AG09319 (cell line): ENCODE measurements around the gene KIAA0930.

Experiments used
- DNase-seq: peaks from one replicate; pipeline ENCODE4 v3.0.0-alpha.2; 2010; ENCODE audit warnings: low read depth; ENCODE audit errors: extremely low read depth
- TF ChIP-seq, protein P1 (sequence below): IDR thresholded peaks from 2 replicates; pipeline ENCODE4 v1.5.1; 2011; ENCODE audit warnings: low read depth, mild to moderate bottlenecking, inconsistent platforms, low read length, moderate library complexity

Gene KIAA0930

DNA sequence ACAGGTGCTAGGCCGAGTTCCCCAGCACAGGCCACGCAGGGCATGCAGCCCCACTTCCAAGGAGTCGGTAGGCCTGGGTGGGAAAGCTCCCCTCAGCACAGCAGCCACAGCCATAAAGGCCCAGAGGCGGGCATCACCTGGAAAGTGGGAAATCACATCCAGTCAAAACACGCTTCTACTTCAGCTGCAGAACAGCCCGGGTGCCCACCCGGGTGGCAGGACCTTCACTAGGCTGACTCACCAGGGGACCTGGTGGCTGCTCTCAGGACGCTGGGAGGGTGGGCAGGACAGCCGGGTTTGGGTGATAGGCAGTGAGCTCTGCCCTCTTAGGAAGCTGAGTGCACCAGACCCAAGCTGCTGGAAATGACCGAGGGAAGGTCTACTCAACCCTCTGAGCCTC lies 7.3 kb downstream of the KIAA0930 start:
- TF ChIP-seq, protein P1, sequence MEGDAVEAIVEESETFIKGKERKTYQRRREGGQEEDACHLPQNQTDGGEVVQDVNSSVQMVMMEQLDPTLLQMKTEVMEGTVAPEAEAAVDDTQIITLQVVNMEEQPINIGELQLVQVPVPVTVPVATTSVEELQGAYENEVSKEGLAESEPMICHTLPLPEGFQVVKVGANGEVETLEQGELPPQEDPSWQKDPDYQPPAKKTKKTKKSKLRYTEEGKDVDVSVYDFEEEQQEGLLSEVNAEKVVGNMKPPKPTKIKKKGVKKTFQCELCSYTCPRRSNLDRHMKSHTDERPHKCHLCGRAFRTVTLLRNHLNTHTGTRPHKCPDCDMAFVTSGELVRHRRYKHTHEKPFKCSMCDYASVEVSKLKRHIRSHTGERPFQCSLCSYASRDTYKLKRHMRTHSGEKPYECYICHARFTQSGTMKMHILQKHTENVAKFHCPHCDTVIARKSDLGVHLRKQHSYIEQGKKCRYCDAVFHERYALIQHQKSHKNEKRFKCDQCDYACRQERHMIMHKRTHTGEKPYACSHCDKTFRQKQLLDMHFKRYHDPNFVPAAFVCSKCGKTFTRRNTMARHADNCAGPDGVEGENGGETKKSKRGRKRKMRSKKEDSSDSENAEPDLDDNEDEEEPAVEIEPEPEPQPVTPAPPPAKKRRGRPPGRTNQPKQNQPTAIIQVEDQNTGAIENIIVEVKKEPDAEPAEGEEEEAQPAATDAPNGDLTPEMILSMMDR = no peak
- DNase-seq = no peak

GRCh38 chr22:45231293-45231692 lies 9.4 kb downstream of the KIAA0930 start:
- DNase-seq = no peak
- TF ChIP-seq, protein P1 = no peak

GRCh38 chr22:45230026-45230721 lies 10.5 kb downstream of the KIAA0930 start:
- DNase-seq = no peak
- TF ChIP-seq, protein P1 = no peak

- TF ChIP-seq, protein P1 = no peak
- DNase-seq = no peak
These were observed 11.5 kb downstream of the KIAA0930 start for GRCh38 chr22:45229181-45229580.

DNA sequence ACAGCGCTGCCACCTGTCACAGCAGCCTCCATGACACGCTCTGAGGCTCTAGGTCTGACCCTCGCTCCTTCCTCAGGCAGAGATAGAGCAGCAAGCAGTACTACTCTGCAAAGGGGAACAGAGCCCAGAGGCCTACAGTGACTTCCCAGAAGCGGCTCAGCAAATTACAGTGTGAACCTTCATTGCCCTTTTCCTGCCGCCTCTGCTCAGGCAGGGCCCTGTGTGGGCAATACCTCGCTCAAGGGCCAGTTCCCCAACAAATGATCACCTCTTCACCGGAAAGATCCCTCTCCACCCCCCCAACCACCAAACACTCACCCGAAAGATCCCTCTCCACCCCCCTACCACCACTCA lies 12.3 kb downstream of the KIAA0930 start:
- DNase-seq = no peak
- TF ChIP-seq, protein P1 = no peak

DNA sequence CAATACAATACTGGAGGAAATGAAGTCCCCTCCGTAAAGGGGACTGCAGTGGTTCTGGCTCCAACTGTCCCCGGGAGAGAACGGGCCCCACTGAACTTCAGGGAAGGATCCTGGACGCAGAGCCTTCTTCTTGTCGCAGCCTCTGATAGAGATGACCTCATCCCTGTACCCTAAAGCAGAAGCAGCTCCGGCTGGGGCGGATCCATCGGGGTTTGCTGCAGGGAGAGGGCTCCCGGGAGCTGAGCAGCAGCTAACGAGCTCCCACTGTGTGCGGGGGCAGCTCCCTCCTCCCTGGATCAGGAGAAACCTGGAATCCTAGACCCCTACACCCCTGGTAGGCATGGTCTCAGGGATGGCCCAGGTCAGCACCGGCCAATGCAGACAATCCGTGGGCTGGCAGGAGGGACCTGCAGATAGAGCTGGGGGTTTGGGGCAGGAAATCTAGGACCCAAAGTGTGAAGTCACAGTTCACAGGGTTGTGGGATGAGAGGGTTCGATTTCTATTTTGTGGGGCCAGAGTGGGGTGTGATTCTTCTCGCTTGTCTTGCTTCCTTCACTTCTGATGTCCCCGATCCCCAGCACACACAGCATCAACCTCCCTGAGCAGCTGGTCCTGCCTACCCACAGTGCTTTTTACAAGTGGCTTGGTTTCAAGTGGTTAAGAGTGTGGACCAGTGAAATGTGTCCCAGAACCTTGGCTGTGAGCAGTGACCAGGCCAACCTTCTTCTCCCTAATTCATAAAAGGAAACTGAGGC lies 12.9 kb downstream of the KIAA0930 start:
- TF ChIP-seq, protein P1 = no peak
- DNase-seq = no peak

- DNase-seq = no peak
- TF ChIP-seq, protein P1 = no peak
These were observed 14.0 kb downstream of the KIAA0930 start for GRCh38 chr22:45226503-45227186.
